ENCODE measurements around the gene PEX10.

PEX10 gene

DNA sequence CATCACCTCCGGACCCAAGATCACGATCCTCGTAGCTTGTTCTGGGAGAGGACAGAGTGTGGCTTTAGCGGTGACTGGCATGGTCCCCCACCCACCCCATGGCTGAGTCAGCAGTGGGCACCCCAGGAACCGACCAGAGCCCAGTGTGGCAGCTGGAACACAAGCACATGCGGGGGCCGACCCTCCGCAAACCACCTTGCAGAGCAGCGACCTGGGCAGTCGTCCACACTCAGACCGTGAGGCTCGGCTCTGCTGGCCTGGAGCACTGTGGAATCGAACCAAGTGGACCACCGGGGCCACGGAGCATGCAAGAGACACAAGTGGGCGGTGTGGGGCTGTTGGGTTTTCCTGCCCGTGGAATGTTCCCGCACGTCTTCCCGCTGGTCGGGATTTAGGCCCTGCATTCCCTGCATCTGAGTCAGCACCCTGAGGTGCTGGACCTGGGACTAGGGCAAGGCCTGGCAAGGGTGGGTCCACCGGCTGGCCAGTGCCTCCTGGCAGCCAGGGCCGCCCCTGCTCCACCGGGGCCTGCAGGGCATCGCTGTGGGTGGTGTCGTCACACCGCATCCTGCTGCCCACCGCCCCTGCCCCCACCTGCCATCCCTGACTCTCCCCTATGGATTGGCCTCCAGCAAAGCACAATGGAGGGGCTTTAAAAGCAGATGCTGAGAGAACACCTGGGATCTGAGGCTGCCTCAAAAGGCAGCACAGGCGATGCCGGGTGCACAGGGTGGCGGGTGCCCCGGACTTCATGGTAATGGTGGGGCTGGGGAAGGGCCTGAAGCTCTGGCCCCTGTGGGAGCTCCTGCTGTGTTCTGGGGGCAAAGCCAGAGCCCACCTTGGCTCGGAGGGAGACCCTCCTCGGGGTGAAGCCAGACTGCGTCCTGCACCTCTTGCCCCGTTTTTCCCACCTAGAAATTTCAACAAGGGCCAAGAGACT, 39.5 kb downstream of the PEX10 start:
- no peak for DNase-seq

GRCh38 chr1:2368053-2368744, 44.2 kb downstream of the PEX10 start:
- no peak for DNase-seq

DNA sequence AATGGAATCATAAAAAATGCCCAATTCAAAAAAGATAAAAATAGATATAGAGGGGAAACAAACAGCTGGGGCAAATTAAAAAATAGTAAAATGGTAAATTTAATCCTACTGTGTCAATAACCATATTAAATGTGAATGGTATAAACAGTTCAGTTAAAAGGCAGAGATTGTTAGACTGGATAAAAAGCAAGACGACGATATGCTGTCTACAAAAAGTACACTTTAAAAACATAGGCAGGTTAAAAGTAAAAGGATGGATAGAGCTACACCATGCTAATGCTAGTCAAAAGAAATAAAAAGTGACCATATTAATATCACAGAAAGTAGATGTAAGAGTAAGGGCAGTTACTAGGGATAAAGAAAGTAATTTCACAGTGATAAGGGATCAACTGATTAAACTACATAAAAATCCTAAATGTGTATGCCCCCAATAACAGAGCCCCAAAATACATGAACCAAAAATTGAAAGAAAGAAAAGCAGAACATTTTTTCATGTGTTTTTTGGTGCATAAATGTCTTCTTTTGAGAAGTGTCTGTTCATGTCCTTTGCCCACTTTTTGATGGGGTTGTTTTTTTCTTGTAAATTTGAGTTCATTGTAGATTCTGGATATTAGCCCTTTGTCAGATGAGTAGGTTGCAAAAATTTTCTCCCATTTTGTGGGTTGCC, 48.4 kb downstream of the PEX10 start:
- no peak for DNase-seq

- DNase-seq = no peak
Measured at GRCh38 chr1:2360588-2361364, 51.6 kb downstream of the PEX10 start.

DNA sequence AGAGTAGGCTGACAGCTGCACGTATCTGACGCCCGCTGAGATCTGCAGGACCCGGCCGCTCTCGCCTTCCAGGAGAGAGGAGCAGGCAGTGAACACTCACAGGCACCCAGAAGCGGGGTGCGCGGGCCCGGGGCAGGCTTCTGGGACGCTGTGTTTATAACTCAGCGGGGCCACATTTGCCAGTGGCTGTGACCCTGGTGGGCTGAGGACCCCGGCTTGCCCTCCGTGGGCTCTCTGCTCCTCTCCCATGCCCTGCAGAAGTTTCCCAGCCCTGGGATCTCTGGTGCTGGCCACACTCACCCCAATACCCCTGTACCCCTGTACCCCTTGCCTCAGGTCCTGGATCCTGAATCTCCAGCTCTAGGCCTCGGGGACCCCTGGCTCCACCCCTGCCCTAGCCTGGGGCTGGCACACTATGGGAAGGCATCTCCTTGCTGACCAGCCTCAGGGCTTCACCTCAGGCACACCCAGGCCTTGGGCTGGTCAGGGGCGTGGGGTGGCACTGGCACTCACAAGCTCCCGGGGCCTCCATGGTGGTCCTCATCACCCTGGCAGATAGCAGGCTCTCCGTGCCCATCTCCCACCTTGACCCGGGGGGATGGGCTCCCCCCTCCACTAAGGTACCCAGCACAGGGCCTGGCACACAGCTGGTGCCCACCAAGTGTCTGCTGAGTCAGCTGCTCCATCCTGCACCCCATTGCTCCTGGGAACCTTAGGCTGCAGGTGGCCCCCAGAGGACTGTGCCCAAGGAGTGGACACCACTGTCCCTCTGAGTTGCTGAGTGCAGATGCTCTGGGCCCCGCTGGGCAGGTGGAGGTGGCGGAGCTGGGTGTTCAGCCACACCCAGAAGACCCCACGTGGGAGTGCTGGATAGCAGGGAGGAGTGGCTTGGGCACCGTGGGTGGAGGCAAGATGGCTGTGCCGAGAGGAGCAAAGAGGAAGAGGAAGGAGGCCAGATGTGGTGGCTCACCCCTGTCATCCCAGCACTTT, 53.4 kb downstream of the PEX10 start:
- no peak for DNase-seq

DNA sequence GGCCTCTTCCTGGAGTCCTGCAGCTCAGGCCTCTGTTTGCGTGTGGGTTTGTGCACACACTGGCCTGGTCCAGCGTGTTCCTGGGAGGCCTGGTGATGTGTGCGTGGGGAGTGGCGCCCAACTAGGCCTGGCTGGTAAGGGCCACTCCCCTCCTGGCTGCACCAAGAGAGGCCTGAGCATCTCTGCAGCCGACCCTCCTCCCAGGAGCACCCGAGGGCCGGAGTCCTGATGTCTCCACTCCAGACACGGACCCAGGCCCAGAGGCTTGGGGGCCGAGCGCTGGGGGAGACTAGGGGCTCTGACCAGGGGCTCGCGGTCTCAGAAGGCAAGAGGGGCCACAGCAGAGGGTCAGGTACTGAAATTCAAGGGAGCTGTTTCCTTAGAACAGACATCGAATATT, 54.3 kb downstream of the PEX10 start:
- DNase-seq = no peak

DNA sequence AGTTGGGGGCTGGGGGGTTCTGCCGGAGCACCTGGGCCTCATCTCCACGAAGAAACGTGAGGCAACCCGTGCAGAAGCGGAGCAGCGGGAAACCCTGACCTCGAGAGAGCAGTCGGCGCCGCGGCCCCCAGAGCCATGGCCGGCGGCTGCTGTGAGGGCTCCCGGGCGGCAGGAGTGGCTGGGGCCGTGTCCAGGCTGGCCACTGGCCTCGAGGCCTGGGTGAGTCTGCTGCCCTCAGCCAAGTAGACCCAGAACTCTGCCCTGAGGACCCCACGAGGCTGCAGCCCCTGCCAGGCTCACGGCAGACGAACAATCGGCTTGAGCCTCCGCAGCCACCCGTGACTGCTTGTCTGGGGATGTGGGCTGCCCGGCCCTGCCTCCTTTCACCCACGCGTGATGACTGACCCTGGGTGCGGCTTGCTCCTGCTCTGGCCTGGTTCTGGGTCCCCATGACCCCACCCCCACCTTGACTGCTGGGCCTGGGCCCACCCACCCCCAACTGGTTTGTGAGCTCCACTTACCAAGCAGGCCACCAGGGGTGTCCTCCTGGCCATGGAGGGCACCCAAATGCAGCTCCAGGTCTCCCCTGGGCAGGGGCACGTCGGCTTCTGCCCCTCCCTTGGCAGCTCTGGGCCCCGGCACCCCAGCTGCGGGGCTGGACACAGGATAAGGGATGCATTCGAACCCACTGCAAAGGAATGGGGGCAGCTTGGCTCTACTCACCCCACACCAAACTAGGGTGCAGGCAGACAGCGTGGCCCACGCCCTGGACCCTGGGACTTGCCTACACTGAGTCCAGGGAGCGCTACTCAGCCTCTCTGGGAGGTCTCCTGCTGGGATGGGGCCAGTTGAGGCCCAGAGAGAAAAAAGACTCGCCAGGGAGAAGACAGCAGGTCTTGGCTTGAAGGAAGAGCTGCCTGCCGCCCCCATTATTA, 55.2 kb downstream of the PEX10 start:
- no peak for DNase-seq

DNA sequence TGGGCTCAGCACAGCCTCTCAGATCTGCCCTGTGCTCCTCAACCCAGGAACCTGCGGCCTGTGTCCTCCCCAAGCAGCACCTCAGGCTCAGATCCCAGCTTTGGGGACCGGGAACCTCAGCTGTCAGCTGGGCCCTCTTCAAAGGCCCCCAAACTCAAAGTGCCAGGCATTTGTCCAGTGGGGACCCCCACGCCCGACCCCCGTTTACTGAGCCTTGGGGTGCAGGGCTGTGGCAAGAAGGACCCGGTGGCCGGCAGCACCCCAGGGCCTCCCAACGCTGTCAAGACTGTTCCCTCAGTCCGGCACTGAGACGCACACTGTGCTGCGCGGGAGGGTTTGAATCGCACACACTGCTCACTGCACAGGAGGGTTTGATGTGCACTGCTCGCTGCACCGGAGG, 56.0 kb downstream of the PEX10 start:
- DNase-seq = no peak

DNA sequence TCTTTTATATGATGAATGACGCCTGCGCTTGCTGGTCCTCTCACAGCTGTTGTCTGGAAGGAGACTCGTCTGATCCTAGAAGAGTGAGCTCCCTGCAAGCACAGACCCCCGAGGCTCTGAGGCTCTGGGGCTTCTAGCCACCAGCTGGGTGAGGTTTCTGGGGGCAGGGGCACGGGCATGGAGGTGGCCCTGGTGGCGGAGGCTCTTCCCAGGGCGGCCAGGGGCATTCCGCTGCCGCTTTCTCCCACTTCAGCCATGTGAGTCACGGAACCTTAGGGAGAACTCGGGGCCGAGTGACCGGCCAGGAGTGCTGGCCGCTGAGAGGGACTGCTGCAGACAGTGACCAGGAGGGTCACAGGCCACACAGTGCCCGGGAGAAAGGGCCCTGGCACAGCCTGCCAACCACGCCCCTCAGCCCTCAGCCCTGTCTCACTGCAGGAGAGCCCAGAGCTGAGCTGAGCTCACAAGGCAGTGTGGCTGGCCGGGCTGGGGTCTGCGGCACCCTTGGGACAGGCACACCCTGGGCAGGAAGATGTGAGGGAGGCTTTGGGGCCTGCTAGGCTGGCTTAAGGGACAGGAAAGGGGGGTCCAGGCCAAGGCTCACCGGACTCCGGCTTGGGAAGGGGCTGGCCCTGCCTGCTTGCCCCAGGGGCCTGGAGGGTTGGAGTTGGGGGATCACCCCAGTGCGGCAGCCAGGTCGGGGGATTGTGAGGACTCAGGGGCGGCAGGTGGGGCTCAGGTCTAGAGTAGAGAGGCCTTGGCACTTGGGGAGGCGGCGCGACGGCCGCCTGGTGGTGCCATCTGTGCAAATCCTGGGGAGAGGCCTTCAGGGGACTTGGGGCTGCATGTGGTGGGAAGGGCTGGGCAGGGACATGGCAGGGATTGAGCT, 56.7 kb downstream of the PEX10 start:
- DNase-seq = peak; percentile 21

GRCh38 chr1:2354511-2355372, 57.6 kb downstream of the PEX10 start:
- peak; percentile 37 for DNase-seq
